NCI-H2029 treated with DMSO at 0.1 percent for 48 hours (cell line): Measurements from ENCODE around the gene VBP1.
"Not testable (repeated sequence)": the region's sequence is repeated elsewhere in the genome, so short reads cannot be mapped to it uniquely, and the experiment has no call there.

ENCODE experiments used
- DNase-seq: peaks from one replicate; lab custom pipeline; 2025; lab: John Stamatoyannopoulos, UW

The VBP1 gene

GRCh38 chrX:155263854-155264628 lies 47.8 kb downstream of the VBP1 start, which contains the start of gene RAB39B:
Gene RAB39B, minus strand, starts transcription at chrX:155264491. Its CDS starts 203 bp downstream, at chrX:155264288.
- DNase-seq: no peak

- no peak for DNase-seq
Observed at GRCh38 chrX:155266439-155266838, 50.2 kb downstream of the VBP1 start.

GRCh38 chrX:155267995-155268394 lies 51.7 kb downstream of the VBP1 start:
- not testable (repeated sequence) for DNase-seq

- DNase-seq: no peak
Observed at GRCh38 chrX:155270969-155271368, 54.7 kb downstream of the VBP1 start.

GRCh38 chrX:155279873-155280272 lies 63.6 kb downstream of the VBP1 start:
- no peak for DNase-seq
